C4-2B (cell line): ENCODE results near the gene XPO6.

Experiments
- H3K27ac ChIP-seq: fragments of 450-650 bp; 2 replicates; pipeline ENCODE4 v1.5.1; 2017
- ZFX ChIP-seq: fragments of 450-650 bp; IDR thresholded peaks from 2 replicates; pipeline ENCODE4 v1.6.1; 2017
- TF ChIP-seq, protein P1 (sequence below): fragments of 450-650 bp; conservative IDR thresholded peaks from 2 replicates; pipeline ENCODE4 v1.5.1; 2017; ENCODE audit warnings: mild to moderate bottlenecking

The XPO6 gene

GRCh38 chr16:28064706-28065249, 147.0 kb downstream of the XPO6 start:
- no peak overlapping the region for H3K27ac ChIP-seq
- TF ChIP-seq, protein P1, sequence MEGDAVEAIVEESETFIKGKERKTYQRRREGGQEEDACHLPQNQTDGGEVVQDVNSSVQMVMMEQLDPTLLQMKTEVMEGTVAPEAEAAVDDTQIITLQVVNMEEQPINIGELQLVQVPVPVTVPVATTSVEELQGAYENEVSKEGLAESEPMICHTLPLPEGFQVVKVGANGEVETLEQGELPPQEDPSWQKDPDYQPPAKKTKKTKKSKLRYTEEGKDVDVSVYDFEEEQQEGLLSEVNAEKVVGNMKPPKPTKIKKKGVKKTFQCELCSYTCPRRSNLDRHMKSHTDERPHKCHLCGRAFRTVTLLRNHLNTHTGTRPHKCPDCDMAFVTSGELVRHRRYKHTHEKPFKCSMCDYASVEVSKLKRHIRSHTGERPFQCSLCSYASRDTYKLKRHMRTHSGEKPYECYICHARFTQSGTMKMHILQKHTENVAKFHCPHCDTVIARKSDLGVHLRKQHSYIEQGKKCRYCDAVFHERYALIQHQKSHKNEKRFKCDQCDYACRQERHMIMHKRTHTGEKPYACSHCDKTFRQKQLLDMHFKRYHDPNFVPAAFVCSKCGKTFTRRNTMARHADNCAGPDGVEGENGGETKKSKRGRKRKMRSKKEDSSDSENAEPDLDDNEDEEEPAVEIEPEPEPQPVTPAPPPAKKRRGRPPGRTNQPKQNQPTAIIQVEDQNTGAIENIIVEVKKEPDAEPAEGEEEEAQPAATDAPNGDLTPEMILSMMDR, result no peak
- no peak for TF ChIP-seq ZFX

DNA sequence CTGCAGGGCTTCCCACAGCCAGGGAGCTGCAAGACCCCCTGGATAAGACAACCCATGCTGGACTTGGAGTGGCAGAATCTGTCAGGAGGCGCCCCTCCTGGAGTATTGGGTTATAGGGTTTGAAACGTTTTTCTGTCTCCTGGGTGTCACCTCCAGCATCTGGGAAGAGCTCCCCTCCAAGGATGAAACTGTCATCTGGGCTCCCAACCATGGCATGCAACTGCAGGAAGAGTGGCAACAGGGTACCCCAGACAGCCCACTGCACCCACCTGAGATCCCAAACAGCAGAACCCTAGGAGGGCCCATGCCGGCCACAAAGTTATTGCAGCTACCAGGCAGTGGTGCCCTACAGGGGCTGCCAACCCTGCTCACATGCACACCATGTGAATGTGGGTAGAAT, 147.6 kb downstream of the XPO6 start:
- H3K27ac ChIP-seq, result no peak overlapping the region
- TF ChIP-seq, protein P1, result no peak
- TF ChIP-seq ZFX, result no peak

DNA sequence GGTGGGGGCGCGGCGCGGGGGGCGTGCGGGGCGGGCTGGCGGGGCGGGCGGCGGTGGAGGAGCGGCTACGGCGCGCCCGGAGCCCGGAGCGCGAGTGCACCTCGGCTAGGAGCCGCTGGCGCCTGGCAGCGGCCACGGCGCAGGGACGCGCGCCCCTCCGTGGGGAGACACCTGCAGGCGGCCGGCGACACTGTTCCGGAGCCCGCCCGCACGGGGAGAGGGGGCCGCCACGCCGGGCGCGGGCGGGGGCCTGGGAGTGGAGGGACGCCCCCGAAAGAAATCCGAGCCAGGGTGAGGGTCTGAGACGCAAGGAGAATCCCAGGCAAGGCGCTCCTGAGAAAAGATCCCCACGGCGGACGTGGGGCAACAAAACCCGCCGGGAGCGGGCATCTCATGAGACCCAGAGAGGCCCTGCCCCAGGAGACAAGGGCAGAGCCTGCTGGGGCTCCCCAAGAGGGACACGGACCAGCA, 148.1 kb downstream of the XPO6 start, which contains the start of gene GSG1L:
Gene GSG1L, minus strand, starts transcription at position 124 of the 471 bp plus-strand sequence. CDS start 290 bp downstream, outside the sequence.
- no peak within 1 kb of the TSS for H3K27ac ChIP-seq
- TF ChIP-seq, protein P1, result no peak; the same call in 1 of the 2 replicates
- no peak for TF ChIP-seq ZFX

GRCh38 chr16:28062847-28063521, 148.8 kb downstream of the XPO6 start:
- no peak overlapping the region for H3K27ac ChIP-seq
- no peak for TF ChIP-seq ZFX
- TF ChIP-seq, protein P1, result no peak

DNA sequence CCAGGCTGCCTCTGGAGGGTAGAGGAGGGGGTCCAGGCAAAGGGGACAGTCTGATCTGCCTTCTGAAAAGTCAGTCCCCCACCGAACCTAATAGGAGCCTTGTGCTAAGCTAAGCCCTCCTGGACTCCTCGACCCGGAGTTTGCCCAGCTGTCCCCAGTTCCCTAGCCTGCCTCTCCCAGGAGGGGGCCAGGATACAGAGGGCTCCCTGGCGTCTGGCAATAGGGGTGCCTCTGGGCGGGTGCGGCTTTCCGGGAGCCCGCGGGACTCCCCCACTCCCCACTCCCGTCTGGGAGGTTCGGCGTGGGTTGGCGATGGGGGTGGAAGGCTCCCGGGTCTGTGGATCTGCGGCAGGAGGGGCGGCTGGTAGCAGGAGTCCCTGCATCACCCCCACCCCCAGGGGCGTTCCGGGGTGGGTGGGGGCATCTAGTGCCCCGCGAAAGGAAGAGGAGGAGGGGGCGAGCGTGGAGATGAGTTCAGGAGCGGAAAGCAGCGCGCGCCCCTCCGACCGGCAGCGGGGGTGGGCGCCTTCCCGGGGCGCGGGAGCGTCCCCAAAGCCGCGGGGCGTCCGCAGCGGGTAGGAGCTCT, 149.4 kb downstream of the XPO6 start:
- TF ChIP-seq, protein P1, result no peak
- TF ChIP-seq ZFX, result no peak

DNA sequence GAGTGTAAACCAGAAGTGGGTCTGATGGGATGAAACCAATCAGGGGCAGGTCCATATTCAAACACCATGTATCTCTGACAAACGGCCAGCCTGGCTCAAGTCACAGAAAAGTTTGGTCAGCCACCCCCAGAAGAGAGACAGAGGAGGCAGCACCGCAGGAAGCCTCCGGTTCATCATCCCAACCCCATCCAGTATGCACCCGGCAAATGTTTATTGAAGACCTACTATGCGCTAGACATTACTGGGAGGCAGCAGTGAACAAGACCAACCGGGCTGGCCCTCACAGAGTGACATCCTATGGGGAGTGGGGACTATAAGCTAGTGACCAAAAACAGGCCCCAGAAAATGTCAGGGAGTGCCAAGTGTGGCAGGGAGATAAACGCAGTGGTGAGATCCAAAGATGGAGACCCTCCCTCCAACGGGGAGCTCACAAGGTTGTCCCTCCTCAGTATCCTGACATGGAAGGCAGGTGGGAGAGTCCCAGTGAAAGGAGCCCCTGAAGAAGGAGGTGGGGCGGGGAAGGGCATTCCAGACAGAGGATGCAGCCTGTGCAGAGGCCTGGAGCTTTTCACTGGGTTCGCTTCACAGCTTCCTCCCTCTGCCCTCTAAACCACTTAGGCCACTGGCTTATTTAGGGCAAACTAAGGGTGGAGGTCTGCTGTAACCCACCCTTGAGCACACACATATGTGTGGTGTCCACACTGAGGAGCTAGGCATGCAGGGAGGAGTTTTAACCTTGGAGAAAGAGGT, 150.2 kb downstream of the XPO6 start:
- H3K27ac ChIP-seq, result no peak overlapping the region
- TF ChIP-seq, protein P1, result no peak
- no peak for TF ChIP-seq ZFX

More for the DNA sequence above, 149.4 kb downstream of the XPO6 start:
- no peak overlapping the region for H3K27ac ChIP-seq
